ENCODE data around the gene SPECC1L.
"Not testable (repeated sequence)": the region's sequence is repeated elsewhere in the genome, so short reads cannot be mapped to it uniquely, and the experiment has no call there.

GRCh38 chr22:24273906-24274305, 3.3 kb downstream of the SPECC1L start:
- not testable (repeated sequence) for TF ChIP-seq YY1 (IDR thresholded peaks at IDR 0.05; ENCODE audit: low read depth, low read length); NFIC (IDR thresholded peaks at IDR 0.05; ENCODE audit: low read depth, low read length); POLR2A (IDR thresholded peaks at IDR 0.05; ENCODE audit: low read depth, low read length); NFYA (IDR thresholded peaks at IDR 0.05; ENCODE audit: borderline replicate concordance, low read depth, low read length); CTCF (IDR thresholded peaks at IDR 0.05 in 2 of 3, conservative IDR thresholded peaks at IDR 0.05 in 1 of 3; ENCODE audit: control insufficient read depth in 2 of 3, extremely low read depth in 1 of 3, insufficient read depth in 1 of 3, low read depth in 3 of 3, low read length in 3 of 3); BRCA1 (IDR thresholded peaks at IDR 0.05; ENCODE audit: low read depth, low read length)
